GM12875 (cell line): Measurements from ENCODE around the gene ZBED3.
"Not testable (repeated sequence)": the region's sequence is repeated elsewhere in the genome, so short reads cannot be mapped to it uniquely, and the experiment has no call there.

Experiments
- H3K4me3 ChIP-seq: one replicate; pipeline ENCODE4 v1.5.1; 2011; ENCODE audit warnings: low read depth, low read length, control low read depth
- CTCF ChIP-seq: IDR thresholded peaks from 2 replicates; pipeline ENCODE4 v1.5.1; 2011; ENCODE audit warnings: low read depth, mild to moderate bottlenecking, control low read depth, inconsistent platforms, low read length, moderate library complexity, borderline replicate concordance; ENCODE audit not compliant: insufficient read depth

Gene ZBED3

GRCh38 chr5:77095189-77095588 is 8.1 kb upstream of the ZBED3 start:
- TF ChIP-seq CTCF: no peak
- no peak overlapping the region for H3K4me3 ChIP-seq

GRCh38 chr5:77087484-77088261 is 588 bp upstream of the ZBED3 start:
- H3K4me3 ChIP-seq: peak overlapping the region; percentile 75
- TF ChIP-seq CTCF: no peak

- H3K4me3 ChIP-seq: peak overlapping the region; percentile 75
- no peak for TF ChIP-seq CTCF
Measured at GRCh38 chr5:77086368-77086688, 757 bp downstream of the ZBED3 start.

- no peak for TF ChIP-seq CTCF
Measured at GRCh38 chr5:77083088-77083487, 4.0 kb downstream of the ZBED3 start.

GRCh38 chr5:77082280-77082679 is 4.8 kb downstream of the ZBED3 start:
- TF ChIP-seq CTCF: no peak
- no peak overlapping the region for H3K4me3 ChIP-seq

More at GRCh38 chr5:77083088-77083487, 4.0 kb downstream of the ZBED3 start:
- H3K4me3 ChIP-seq: no peak overlapping the region

GRCh38 chr5:77080905-77081304 is 6.2 kb downstream of the ZBED3 start:
- H3K4me3 ChIP-seq: no peak overlapping the region
- TF ChIP-seq CTCF: no peak

GRCh38 chr5:77080479-77080878 is 6.6 kb downstream of the ZBED3 start:
- H3K4me3 ChIP-seq: not testable (repeated sequence)
